Hepatic stellate cell (primary cell): ENCODE data around the gene TOX2.

ENCODE experiments used
- DNase-seq: peaks from one replicate; pipeline ENCODE4 v3.0.0; 2011; ENCODE audit warnings: low spot score

TOX2 gene

DNA sequence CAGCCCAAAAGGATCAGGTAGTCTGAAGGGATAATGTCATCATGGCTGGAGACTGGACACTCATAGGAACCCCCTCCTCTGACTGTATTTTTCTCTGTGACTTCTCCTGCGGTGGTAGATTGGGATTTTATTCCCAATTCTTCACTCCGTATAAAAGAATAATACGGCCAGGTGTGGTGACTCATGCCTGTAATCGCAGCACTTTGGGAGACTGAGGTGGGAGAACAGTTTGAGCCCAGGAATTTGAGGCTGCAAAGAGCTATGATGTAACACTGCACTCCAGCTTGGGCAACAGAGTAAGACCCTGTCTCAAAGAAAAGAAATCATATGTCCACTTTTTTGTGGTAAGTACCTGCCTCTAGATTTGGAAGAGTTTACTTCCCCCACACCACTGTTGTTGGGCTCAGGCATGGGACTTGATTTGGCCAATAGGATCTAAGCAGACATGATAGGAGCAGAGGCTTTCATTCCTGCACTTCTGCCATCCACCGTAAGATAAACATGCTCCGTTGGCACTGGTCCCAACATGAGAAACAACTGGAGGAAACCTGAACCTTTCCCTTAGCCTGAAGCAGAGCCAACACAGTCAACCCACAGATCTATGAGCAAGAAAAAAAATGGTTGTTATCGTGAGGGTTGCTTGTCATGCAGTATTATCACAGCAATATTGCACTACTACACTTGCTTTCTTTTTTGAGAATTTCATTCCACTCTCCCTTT lies 190.3 kb downstream of the TOX2 start:
- no peak for DNase-seq

DNA sequence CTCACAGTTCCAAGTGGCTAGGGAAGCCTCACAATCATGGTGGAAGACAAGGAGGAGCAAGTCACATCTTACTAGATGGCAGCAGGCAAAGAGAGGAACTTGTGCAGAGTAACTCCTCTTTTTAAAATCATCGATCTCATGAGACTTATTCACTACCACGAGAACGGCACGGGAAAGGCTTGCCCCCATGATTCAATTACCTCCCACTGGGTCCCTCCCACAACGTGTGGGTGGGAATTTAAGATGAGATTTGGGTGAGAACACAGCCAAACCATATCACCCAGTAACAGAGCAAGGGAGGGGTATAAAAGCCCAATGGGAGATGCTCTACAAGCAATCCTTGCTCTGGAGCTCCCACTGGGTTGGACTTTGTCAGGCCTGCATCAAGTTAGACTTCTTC lies 192.0 kb downstream of the TOX2 start:
- DNase-seq, result no peak

DNA sequence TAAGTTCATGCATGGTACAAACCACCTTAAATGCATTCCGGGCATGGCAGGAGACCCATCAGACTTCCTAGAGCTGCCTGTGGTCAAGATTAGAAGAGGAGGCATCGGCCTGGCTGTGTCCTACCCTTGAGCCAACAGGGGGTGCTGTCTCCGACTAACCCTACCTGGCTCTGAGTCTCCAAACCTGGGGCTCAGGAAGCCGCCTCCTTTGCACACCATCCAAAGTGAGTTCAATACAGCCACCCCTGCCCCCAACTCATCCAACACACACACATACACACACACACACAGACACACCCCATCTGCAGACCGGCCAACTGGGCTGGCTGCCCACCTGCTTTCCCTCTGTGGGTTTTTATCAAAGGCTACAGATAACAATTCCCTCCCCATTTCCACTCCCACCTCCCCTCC lies 195.3 kb downstream of the TOX2 start:
- DNase-seq, result no peak

DNA sequence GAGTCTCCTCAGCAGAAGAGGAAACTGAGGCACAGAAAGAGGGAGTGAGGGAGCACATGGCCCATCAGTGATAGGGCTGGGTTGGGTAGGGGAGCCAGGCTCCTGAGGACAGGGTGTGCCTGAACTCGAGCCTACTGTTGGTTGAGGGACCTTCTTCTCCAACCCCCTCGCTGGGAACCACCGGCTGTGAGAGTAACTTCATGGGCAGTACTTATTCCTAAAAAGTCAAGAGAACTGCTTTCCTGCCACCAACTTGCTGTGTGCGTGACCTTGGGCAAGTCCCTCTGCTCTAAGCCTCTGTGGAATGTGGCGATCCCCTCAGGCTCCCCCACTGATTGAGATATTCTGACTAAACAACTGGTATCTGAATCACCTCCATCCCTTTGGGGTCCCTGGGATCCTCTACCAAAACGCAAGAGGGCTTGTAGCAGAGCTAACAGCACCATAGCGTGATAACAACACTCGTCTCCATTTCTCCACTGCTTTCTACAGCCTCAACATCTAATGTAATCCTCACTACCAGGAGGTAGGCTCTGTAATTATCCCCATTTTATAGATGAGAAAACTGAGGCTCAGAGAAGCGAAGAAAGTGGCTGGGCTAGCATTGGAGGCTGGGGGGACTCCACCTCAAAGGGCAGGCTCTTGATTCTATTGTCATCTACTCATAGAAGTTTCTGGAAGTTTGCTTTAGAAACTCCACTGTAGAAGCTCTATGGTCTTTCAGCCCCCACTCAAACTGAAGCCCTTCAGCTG lies 196.3 kb downstream of the TOX2 start:
- DNase-seq, result no peak

DNA sequence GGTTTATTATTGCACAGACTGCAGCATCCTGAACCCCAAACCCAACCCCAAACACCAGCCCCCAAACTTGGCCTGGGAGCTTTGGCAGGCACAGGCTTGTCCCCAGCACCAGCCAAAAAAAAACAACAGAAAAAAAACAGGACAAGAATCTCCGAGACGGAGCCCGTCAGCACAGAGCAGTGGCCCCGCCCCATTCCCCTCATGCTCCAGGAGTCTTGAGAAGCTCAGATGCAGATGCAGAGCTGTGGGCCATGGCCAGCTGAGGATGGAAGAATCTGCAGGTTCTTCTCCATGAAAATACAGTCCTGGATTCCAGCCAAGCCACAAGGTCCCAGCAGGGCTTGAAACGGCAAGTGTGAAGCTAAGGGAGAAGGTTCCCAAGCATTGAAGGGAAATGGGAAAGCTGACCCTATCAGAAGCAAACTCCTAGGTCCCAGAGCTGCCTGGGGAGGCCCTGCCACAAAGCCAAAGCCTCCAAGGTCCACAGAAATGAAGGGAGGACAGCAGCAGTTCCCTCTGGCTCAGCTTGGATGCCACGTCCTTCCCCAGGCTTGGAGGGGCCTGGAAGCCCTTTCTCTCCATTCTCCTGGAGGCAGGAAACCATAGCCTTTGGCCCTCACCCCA lies 197.2 kb downstream of the TOX2 start:
- peak; percentile 23 for DNase-seq

DNA sequence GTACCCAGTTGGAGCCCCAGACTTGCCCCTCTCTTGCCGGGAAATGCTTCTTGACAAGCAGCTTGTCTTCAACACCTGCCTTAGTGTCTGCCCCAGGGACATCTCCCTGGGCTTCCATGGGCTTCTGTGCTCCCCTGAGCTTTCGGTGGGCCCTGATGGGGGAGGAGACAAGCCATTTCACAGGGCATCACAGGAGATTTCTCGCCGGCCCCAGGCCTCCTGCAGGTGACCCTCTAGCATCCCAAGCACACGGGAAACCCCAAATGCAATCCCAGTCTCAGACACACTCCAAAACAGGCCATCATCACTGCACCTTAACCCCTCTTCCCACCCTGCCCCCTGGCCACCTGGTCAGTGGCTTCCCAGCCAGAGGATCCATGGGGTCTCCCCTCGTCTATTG lies 197.8 kb downstream of the TOX2 start:
- DNase-seq, result no peak

DNA sequence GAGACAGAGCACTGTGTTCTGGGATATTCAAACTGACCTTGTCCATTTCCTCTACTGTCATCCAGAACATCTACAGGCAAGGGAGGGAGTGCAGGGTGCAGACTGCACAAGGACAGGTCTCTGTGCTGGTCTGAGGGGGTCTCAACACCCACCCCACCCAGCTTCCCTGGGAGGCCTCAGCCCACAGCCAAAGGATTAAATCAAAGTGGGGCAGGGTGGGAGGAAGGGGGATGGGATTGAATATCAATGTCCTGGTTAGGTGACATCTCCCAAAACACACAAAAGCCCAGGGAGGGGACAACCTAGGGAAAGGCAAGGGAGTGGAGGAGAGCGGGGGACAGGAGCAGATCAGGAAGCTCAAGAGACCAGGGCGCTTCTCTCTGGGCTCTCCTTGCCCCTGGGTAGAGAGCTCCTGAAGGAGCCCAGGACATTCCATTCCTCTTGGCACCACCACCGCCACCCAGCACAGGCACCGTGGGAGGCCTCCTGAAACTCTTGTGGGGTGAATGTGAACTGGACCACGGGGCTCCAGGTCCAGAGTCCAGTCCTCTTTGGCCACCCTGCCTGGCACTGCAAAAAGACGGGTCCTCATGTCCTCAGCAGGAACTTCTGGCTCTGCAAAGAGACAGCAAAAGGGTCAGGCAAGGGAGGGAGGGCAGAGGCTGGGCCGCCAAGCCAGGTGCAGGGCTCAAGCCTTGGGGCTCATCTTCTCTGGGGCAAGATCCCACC lies 198.4 kb downstream of the TOX2 start:
- no peak for DNase-seq

DNA sequence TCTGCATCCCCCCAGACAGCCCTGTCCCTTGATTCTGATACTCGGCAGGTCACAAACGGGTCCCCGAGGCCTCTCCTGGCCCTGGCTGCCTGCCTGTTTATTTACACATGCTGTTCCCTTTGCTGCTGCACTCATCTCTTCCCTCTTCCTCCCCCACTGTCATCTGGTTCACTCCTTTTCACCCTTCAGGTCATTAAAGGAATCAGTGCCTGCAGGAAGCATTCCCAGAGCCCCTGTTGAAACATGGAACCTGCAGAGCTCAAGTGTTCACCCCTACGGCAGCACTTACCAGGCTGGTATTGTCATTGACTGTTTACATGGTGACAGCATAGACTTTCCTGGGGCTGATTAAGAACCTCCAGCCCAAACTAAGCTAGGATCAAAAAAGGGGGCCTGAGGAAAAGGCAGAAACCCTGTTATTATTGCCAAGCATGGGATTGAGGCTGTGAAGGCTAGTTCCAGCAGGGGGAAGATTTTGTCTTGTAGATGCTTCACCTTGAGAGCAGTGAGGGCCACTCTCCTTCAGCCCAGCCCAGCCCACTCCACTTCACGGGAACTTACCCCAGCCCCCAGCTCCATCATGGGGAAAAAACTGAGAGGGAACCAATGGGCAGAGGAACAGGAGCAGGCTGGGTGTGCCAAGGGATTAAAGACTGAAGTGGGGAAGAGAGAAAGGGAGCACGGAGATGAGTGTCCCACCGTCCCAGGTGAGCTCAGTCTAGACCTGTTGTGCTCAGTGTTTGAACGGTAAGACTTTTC lies 199.1 kb downstream of the TOX2 start:
- DNase-seq, result no peak

DNA sequence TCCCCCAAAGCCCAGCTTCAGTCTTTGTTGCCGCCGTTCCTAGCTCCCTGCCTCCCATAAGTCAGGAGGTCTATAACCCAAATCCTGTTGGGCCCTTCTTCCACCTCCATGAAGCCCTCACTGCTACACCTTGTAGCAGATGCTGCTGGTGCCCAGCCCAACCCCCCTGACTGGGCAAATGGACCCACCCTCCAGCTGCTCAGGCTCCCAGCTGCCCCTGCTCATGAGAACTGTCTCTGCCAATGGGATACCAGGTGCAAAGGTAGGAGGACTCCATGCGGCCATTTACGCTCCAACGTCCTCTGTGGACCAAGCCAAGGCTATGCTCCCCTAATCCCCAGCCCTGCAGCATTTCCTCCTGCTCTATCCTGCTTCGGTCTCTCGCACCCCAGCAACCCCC lies 200.5 kb downstream of the TOX2 start:
- no peak for DNase-seq

DNA sequence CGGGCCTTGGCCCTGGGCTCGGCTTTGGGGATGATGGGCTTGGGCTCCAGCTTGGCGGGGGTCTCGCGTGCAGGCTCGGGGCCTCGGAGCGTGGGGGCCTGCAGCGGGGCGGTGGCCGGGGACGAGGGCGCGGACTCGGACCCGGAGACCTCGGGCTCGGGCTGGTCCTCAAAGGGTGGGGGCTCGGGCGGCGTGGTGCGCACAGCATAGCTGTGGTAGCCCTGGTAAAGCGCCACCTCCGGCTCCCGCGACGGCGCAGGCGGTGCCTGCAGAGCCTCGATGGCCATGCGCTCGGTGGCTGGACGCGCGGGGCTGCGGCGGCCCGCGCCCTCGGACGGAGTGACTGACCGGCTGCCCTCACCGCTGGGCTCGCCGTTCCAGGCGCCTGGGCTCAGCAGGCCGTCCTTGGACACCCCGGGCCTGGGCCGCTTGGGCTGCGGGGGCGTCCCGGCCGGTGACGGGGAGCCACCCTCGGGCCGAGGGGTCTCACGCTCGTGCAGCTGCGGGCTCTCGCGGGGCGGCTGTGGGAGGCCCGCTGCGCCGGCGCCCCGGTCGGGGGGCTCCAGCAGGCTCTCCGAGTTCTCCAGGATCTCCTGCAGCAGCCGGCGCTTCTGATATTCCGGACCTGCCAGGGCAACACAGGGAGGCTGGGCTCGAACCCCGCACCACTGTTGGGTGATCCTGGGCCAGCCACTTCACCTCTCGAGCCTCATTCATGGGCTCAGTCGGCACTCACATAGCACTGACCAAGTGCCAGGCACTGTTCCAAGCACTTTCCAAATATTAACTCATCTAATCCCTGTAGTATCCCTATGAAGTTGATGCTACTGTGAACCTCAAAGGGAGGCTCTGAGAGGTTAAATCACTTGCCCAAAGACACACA lies 201.4 kb downstream of the TOX2 start:
- DNase-seq, result no peak

DNA sequence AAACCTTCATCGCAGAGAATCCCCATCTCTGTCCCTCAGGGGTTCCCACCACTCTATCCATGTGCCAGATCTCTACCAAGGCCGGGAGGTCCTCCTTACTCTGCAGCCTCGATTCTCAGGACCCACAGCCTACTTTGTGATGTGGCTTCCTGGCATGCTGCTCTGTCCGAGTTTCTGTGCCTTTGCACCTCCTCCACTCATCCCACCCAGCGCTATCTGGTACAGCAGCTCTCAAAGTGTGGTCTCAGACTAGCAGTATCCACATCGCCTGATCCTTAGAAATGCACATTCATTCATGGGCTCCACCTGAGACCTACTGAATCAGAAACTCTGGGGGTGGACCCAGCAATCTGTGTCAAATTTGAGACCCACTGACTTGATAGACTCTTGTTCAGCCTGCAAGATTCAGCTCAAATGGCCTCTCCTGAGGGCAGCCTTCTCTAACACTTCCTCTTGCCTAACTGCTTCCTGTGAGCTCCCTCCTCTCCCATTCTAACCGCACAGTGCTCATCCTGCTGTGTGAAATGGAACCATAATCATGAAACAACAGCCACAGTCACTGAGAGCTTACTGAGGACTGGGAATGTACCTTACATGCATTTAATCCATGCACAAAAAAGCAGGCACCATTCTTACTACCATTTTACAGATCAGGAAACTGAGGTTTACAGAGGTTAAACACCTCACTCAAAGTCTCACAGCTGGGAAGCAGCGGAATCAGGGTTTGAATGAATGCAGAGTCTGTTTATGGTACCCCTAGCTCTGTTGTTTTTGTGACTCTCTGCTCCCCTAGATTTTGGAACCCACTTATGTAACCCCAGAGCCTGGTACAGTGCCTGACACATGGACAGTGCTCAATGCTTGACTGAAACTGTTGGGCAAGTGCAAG lies 202.9 kb downstream of the TOX2 start:
- no peak for DNase-seq

DNA sequence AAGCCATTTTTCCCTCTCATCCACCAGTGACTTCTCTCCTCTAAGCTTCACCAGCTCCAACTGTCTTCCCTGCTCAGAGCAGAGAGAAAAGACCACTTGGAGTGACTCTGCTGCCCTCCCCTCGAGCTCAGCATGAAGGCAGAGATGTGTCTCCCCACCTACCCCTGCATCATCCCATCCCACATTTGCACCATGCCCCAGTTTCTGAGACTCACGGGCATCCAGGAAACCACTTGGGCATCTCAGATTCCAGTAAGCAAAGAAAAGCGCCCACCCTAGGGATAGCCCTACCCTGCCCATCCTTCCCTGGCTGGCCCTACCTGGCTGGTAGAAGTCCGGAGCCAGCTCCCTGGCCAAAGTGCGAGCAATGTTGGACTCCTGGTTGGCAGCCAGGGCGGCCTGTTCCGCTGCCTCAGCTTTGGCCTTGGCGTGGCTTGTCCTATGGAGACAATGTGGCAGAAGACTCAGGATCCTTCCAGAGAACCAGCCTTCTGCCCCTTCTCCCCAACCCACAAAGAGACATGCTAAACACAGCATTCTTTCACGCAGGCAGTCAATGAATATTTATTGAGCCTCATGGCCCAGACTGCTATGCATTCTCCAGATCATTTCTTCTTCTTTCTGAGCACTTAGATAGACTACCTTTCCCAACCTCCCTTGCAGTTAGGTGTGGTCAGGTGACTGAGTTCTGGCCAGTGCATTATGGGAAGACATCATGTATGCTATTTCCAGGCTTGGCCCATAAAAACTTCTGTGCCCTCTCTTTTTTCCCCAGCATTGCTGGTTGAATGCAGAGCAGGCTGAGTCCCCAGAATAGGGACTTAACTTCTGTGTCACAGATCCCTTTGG lies 203.8 kb downstream of the TOX2 start:
- no peak for DNase-seq
